IMR-90 (cell line): ENCODE data around the gene NACC1. TPM values are rescaled to one million over a fixed set of nuclear protein-coding genes. Genes with fewer than 3 reads are reported as not detected.

ENCODE experiments used
- ATAC-seq: fragments of 200-7000 bp; cut with Tn5 transposase; 2 replicates; pipeline ENCODE4 v1.9.1; 2020; ENCODE audit warnings: low read depth, mild to moderate bottlenecking, moderate library complexity
- BruUV-seq: library from RNA; stranded (reverse); fragments of 400-500 nt; replicated peaks from 2 replicates; lab custom pipeline; 2021; lab: Mats Ljungman, UMichigan
- CTCF ChIA-PET: fragments of 300-600 bp; formaldehyde crosslinking; extraction: SDS; loops from one replicate; lab custom pipeline; 2021; ENCODE audit warnings: antibody characterized with exemption; lab: Yijun Ruan, JAX
- POLR2A ChIA-PET: fragments of 300-600 bp; sonication (Branson Sonifier 250); formaldehyde crosslinking; loops from one replicate; lab custom pipeline; 2022; ENCODE audit warnings: antibody characterized with exemption; ENCODE audit not compliant: unreplicated experiment; lab: Charles Lee
- DNase-seq: peaks from one replicate; pipeline ENCODE4 v3.0.0; 2013
- H2AFZ ChIP-seq: replicated peaks from 2 replicates; pipeline ENCODE3; 2013; ENCODE audit warnings: low read length, mild to moderate bottlenecking; ENCODE audit not compliant: poor library complexity
- H2AK5ac ChIP-seq: 2 replicates; pipeline ENCODE4 v1.6.1; 2013; ENCODE audit warnings: low read depth, low read length, inconsistent platforms
- H2AK9ac ChIP-seq: replicated peaks from 2 replicates; pipeline ENCODE3; 2013; ENCODE audit warnings: mild to moderate bottlenecking, low read depth, low read length, moderate library complexity; ENCODE audit not compliant: poor library complexity
- H2BK120ac ChIP-seq: 2 replicates; pipeline ENCODE4 v1.6.1; 2013; ENCODE audit warnings: low read depth, low read length, inconsistent platforms
- H2BK15ac ChIP-seq: 3 replicates; pipeline ENCODE4 v1.6.1; 2013; ENCODE audit warnings: low read depth, low read length, inconsistent platforms
- H2BK20ac ChIP-seq: 2 replicates; pipeline ENCODE4 v1.6.1; 2013; ENCODE audit warnings: low read depth, mild to moderate bottlenecking, inconsistent platforms, low read length, moderate library complexity
- H2BK5ac ChIP-seq: 2 replicates; pipeline ENCODE4 v1.6.1; 2013; ENCODE audit warnings: mild to moderate bottlenecking, low read depth, low read length, inconsistent platforms; ENCODE audit not compliant: poor library complexity, severe bottlenecking
- H3K14ac ChIP-seq: replicated peaks from 2 replicates; pipeline ENCODE4 v1.6.1; 2013; ENCODE audit warnings: low read depth, low read length, inconsistent platforms
- H3K18ac ChIP-seq: 2 replicates; pipeline ENCODE4 v1.6.1; 2013; ENCODE audit warnings: low read depth, low read length, control low read depth
- H3K23ac ChIP-seq: 2 replicates; pipeline ENCODE4 v1.6.1; 2013; ENCODE audit warnings: low read depth, low read length, inconsistent platforms
- H3K27ac ChIP-seq: 2 replicates; pipeline ENCODE4 v1.5.1; 2013; ENCODE audit warnings: mild to moderate bottlenecking, control low read depth, low read length; ENCODE audit not compliant: insufficient read depth
- H3K27me3 ChIP-seq: 2 replicates; pipeline ENCODE4 v1.6.1; 2013; ENCODE audit warnings: low read length; ENCODE audit not compliant: control insufficient read depth, insufficient read depth
- H3K36me3 ChIP-seq: 2 replicates; pipeline ENCODE4 v1.6.1; 2013; ENCODE audit warnings: low read length, mixed read lengths; ENCODE audit not compliant: control insufficient read depth, insufficient read depth
- H3K4ac ChIP-seq: 2 replicates; pipeline ENCODE4 v1.6.1; 2013; ENCODE audit warnings: low read depth, low read length, inconsistent platforms
- H3K4me1 ChIP-seq: 2 replicates; pipeline ENCODE4 v1.6.1; 2013; ENCODE audit warnings: low read length, mixed read lengths; ENCODE audit not compliant: control insufficient read depth, insufficient read depth
- H3K4me2 ChIP-seq: 2 replicates; pipeline ENCODE4 v1.6.1; 2013; ENCODE audit warnings: low read depth, mild to moderate bottlenecking, control low read depth, low read length, moderate library complexity
- H3K4me3 ChIP-seq: 2 replicates; pipeline ENCODE4 v1.5.1; 2013; ENCODE audit warnings: low read depth, mild to moderate bottlenecking, control low read depth, low read length, moderate library complexity; ENCODE audit not compliant: insufficient read depth
- H3K56ac ChIP-seq: 2 replicates; pipeline ENCODE4 v1.6.1; 2013; ENCODE audit warnings: low read length, inconsistent platforms; ENCODE audit not compliant: insufficient read depth; ENCODE audit errors: extremely low read depth
- H3K79me1 ChIP-seq, 2 experiments: 2 replicates each; pipeline ENCODE4 v1.6.1; 2013; ENCODE audit warnings: low read length in 2 of 2, inconsistent platforms in 1 of 2, low read depth in 1 of 2
- H3K9ac ChIP-seq: 2 replicates; pipeline ENCODE4 v1.6.1; 2013; ENCODE audit warnings: low read depth, low read length, control low read depth
- H3K9me1 ChIP-seq: 2 replicates; pipeline ENCODE4 v1.6.1; 2013; ENCODE audit warnings: low read length, inconsistent platforms; ENCODE audit not compliant: insufficient read depth
- H3K9me3 ChIP-seq: 2 replicates; pipeline ENCODE4 v1.6.1; 2013; ENCODE audit warnings: low read length; ENCODE audit not compliant: control insufficient read depth, insufficient read depth
- H4K20me1 ChIP-seq: 2 replicates; pipeline ENCODE4 v1.6.1; 2013; ENCODE audit warnings: low read length, inconsistent platforms; ENCODE audit not compliant: insufficient read depth
- H4K5ac ChIP-seq: 2 replicates; pipeline ENCODE4 v1.6.1; 2013; ENCODE audit warnings: mild to moderate bottlenecking, low read depth, low read length, control low read depth
- H4K8ac ChIP-seq, 2 experiments: 2 replicates each; pipeline ENCODE4 v1.6.1; 2013; ENCODE audit warnings: low read depth in 2 of 2, low read length in 2 of 2, control low read depth in 1 of 2, inconsistent platforms in 1 of 2
- H4K91ac ChIP-seq: 2 replicates; pipeline ENCODE4 v1.6.1; 2013; ENCODE audit warnings: low read depth, low read length, inconsistent platforms; ENCODE audit not compliant: insufficient read depth
- BHLHE40 ChIP-seq: fragments of 150-350 bp; IDR thresholded peaks from 2 replicates; pipeline ENCODE4 v1.6.1; 2016; ENCODE audit warnings: mild to moderate bottlenecking, low read depth, low read length
- CEBPB ChIP-seq: IDR thresholded peaks from 2 replicates; pipeline ENCODE4 v1.6.1; 2012; ENCODE audit warnings: low read depth, low read length, improper control_type of control experiment
- CHD1 ChIP-seq: IDR thresholded peaks from 2 replicates; pipeline ENCODE4 v1.6.1; 2012; ENCODE audit warnings: low read depth, low read length, improper control_type of control experiment
- MAFK ChIP-seq: IDR thresholded peaks from 2 replicates; pipeline ENCODE4 v1.6.1; 2012; ENCODE audit warnings: low read depth, low read length, improper control_type of control experiment
- MAZ ChIP-seq: IDR thresholded peaks from 2 replicates; pipeline ENCODE4 v1.6.1; 2012; ENCODE audit warnings: low read depth, mild to moderate bottlenecking, low read length, improper control_type of control experiment, moderate library complexity, borderline replicate concordance
- NFE2L2 ChIP-seq: fragments of 150-350 bp; IDR thresholded peaks from 2 replicates; pipeline ENCODE4 v1.6.1; 2016; ENCODE audit warnings: low read depth, mild to moderate bottlenecking, low read length
- POLR2A ChIP-seq: IDR thresholded peaks from 2 replicates; pipeline ENCODE4 v1.6.1; 2012; ENCODE audit warnings: mild to moderate bottlenecking, low read depth, low read length
- RAD21 ChIP-seq: IDR thresholded peaks from 2 replicates; pipeline ENCODE4 v1.6.1; 2012; ENCODE audit warnings: low read length, improper control_type of control experiment
- RCOR1 ChIP-seq: IDR thresholded peaks from 2 replicates; pipeline ENCODE4 v1.6.1; 2012; ENCODE audit warnings: mild to moderate bottlenecking, low read length, improper control_type of control experiment; ENCODE audit not compliant: insufficient replicate concordance
- RFX5 ChIP-seq: IDR thresholded peaks from 2 replicates; pipeline ENCODE4 v1.8.0; 2012; ENCODE audit warnings: low read depth, mild to moderate bottlenecking, low read length, moderate library complexity
- SMC3 ChIP-seq: fragments of 150-350 bp; IDR thresholded peaks from 2 replicates; pipeline ENCODE4 v1.6.1; 2016; ENCODE audit warnings: low read depth, mild to moderate bottlenecking, antibody characterized with exemption, low read length, moderate library complexity
- WGBS, 2 experiments: methylation state at CpG; one replicate each; pipeline versions ENCODE4 v1.1.5 to v1.1.7; 2013; ENCODE audit warnings: missing lambda C conversion rate in 2 of 2; ENCODE audit not compliant: insufficient read length in 1 of 2; ENCODE audit errors: extremely low coverage in 2 of 2; 5-methylcytosine and 5-hydroxymethylcytosine counted together
- dilution Hi-C: fragments of 300-500 bp; cut with HindIII; formaldehyde crosslinking; loops from one replicate; pipeline ENCODE4 v1.14.3; 2018; ENCODE audit warnings: low sequenced_read_pairs; ENCODE audit not compliant: unreplicated experiment
- in situ Hi-C: fragments of 300-500 bp; cut with MboI; formaldehyde crosslinking; loops from 3 replicates; pipeline ENCODE4 v1.14.3; 2019; ENCODE audit warnings: low sequenced_read_pairs, inconsistent platforms, mixed read lengths
- intact Hi-C: fragments of 100-400 bp; cut with micrococcal nuclease; formaldehyde crosslinking; loops from 2 replicates; pipeline ENCODE4 v1.10.0; 2022
- polyA plus RNA-seq, 3 experiments: library from polyadenylated mRNA; depleted of rRNA; stranded (reverse); fragments of >200 nt; gene quantifications; 2 replicates each; pipeline ENCODE4 v1.2.3, GENCODE V29; 2012; ENCODE audit warnings: low replicate concordance in 1 of 3
- total RNA-seq: library from RNA; depleted of rRNA; stranded (reverse); fragments of >200 nt; gene quantifications from 2 replicates; pipeline ENCODE4 v1.2.3, GENCODE V29; 2012
- TF ChIP-seq, protein P1 (sequence below): conservative IDR thresholded peaks from 2 replicates; pipeline ENCODE4 v1.5.1; 2012; ENCODE audit warnings: mild to moderate bottlenecking, low read depth, low read length, improper control_type of control experiment
- TF ChIP-seq, protein P2 (sequence below): fragments of 150-350 bp; IDR thresholded peaks from 2 replicates; pipeline ENCODE4 v1.6.1; 2016; ENCODE audit warnings: low read depth, mild to moderate bottlenecking, low read length, moderate library complexity, borderline replicate concordance

NACC1 gene
- total and polyA plus RNA-seq, 2 of the 4 experiments (the other 2 are of a cell fraction), result 42.5 to 181 TPM

DNA sequence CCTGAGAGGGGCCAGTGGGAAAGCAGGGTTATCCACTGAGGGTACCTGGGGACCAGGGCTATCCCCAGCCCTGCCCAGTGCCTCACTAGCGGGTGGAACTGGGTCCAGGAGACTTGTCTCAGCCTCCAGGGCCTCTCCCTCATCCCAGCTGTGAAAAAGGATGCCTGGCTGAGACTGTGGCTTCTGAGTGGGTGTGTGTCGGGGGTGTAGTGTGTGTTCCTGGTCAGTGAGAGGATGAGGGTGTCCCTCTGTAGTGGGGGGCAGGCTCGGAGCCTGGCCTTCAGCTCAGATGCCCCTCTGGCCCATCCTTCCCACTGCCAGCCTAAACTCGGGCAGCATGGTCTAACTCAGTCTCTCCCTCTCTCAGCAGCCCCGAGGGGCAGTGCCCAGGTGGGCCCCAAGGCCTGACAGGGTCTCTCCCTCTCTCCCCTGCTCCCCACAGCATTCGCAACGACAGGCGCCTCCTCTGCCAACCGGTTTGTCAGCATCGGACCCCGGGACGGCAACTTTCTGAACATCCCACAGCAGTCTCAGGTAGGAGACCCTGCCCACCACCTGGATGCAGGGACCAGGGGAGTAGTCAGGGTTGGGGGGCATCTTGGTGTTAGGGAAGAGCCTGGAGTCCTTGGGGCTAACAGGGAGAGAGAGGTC, 28.1 kb upstream of the NACC1 start (continued):
- TF ChIP-seq RAD21, result no peak

DNA sequence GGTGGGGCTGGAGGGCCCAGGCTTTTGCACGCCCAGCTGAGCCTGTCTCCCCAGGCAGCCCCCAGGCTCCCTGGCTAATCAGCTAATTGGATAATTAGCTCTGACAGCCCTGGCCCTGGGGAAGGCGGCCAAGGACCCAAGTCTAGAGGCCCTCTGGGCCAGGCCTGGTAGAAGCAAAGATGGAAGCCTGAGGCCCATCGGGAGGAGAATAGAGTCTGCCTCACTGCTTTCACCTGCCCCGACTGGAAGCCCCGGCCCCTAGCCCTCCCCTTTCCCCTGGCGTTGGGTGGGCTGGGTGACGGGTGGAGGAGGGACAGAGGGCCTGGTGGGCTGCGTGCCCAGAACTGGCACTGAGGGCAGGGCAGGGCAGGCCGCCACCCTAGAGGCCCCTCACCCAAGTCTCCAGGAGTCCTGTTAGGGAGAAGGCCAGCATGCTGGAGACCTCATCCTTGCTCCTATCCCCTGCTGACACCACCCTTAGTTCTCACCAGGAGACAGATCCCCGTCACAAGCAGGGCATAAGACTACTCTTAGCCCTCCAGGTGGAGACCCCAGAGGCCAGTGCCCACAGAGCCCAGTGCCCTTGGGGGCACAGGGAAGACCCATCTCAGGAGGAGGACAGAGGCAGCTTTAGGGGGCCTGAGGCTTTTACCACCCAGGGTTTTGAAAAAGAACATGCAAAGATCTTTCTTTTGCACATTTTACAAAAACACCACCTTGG, 27.4 kb upstream of the NACC1 start:
- H3K27me3 ChIP-seq, result no peaks in the 10 kb centered on the region
- H3K4ac ChIP-seq, result no peak overlapping the region
- H4K91ac ChIP-seq, result no peak overlapping the region
- H3K14ac ChIP-seq, result no peak overlapping the region
- H3K4me1 ChIP-seq, result peaks cover 9% of the 10 kb centered on the region; the same call in 1 of the 2 replicates
- H3K9me3 ChIP-seq, result no peaks in the 10 kb centered on the region
- WGBS, 2 experiments, result no CpG with 5 or more reads among the region's 10 CpGs
- no peak overlapping the region for H4K5ac ChIP-seq
- intact Hi-C loops (no loop called here), dilution Hi-C loops (no loop called here), in situ Hi-C loops (loop anchor here (5.0 kb wide), 1 partner anchor 108 kb away; no protein-coding TSS in a partner anchor)
- no peak overlapping the region for H4K8ac ChIP-seq
- no peak overlapping the region for H3K4me2 ChIP-seq
- POLR2A ChIA-PET, result no interaction called here
- H2BK15ac ChIP-seq, result no peak overlapping the region
- CTCF ChIA-PET, result interaction anchor here (1.1 to 1.6 kb wide), 3 partner anchors 30 to 113 kb away, joined by 3 to 6 read pairs (median 3); no protein-coding TSS in a partner anchor
- no peak overlapping the region for H2BK120ac ChIP-seq
- H3K9ac ChIP-seq, result peak overlapping the region; percentile 12; the same call in 1 of the 2 replicates
- H3K23ac ChIP-seq, result no peak overlapping the region
- H2BK5ac ChIP-seq, result no peak overlapping the region
- peaks cover 15% of the 10 kb centered on the region; the same call in 1 of the 2 replicates for H4K20me1 ChIP-seq
- no peak overlapping the region for H3K4me3 ChIP-seq
- peaks cover 37% of the 10 kb centered on the region for H3K36me3 ChIP-seq
- no peak overlapping the region for H2BK20ac ChIP-seq
- no peak overlapping the region for H2AFZ ChIP-seq
- H3K79me1 ChIP-seq, result 0 out of 4 replicates have a peak, but pooled peaks cover 0 to 4% of the 10 kb centered on the region in 2 experiments
- no peak overlapping the region for H2AK9ac ChIP-seq
- ATAC-seq (no peak), DNase-seq (no peak)
- no peaks in the 10 kb centered on the region for H3K9me1 ChIP-seq
- H2AK5ac ChIP-seq, result no peak overlapping the region
- H3K18ac ChIP-seq, result no peak overlapping the region
- BruUV-seq, result no TSS peak
- H3K27ac ChIP-seq, result no peak overlapping the region
- H3K56ac ChIP-seq, result no peak overlapping the region
- no peak for TF ChIP-seq MAZ
- TF ChIP-seq, protein P1, sequence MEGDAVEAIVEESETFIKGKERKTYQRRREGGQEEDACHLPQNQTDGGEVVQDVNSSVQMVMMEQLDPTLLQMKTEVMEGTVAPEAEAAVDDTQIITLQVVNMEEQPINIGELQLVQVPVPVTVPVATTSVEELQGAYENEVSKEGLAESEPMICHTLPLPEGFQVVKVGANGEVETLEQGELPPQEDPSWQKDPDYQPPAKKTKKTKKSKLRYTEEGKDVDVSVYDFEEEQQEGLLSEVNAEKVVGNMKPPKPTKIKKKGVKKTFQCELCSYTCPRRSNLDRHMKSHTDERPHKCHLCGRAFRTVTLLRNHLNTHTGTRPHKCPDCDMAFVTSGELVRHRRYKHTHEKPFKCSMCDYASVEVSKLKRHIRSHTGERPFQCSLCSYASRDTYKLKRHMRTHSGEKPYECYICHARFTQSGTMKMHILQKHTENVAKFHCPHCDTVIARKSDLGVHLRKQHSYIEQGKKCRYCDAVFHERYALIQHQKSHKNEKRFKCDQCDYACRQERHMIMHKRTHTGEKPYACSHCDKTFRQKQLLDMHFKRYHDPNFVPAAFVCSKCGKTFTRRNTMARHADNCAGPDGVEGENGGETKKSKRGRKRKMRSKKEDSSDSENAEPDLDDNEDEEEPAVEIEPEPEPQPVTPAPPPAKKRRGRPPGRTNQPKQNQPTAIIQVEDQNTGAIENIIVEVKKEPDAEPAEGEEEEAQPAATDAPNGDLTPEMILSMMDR, result no peak
- TF ChIP-seq NFE2L2, result no peak
- TF ChIP-seq BHLHE40, result no peak
- no peak for TF ChIP-seq RFX5
- TF ChIP-seq SMC3, result no peak
- TF ChIP-seq POLR2A, result no peak
- TF ChIP-seq CHD1, result no peak
- TF ChIP-seq, protein P2, sequence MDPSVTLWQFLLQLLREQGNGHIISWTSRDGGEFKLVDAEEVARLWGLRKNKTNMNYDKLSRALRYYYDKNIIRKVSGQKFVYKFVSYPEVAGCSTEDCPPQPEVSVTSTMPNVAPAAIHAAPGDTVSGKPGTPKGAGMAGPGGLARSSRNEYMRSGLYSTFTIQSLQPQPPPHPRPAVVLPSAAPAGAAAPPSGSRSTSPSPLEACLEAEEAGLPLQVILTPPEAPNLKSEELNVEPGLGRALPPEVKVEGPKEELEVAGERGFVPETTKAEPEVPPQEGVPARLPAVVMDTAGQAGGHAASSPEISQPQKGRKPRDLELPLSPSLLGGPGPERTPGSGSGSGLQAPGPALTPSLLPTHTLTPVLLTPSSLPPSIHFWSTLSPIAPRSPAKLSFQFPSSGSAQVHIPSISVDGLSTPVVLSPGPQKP, result no peak
- no peak for TF ChIP-seq RAD21
- TF ChIP-seq CEBPB, result no peak
- no peak for TF ChIP-seq MAFK
- TF ChIP-seq RCOR1, result no peak
